ENCODE results near the gene SMG9. TPM values are rescaled to one million over a fixed set of nuclear protein-coding genes. Genes with fewer than 3 reads are reported as not detected.
"Not testable (repeated sequence)": the region's sequence is repeated elsewhere in the genome, so short reads cannot be mapped to it uniquely, and the experiment has no call there.

Gene SMG9
- polyA plus RNA-seq, 1 experiment: 9.2 TPM

GRCh38 chr19:43777163-43777695 is 22.5 kb upstream of the SMG9 start:
- DNase-seq (ENCODE audit: low read depth, low spot score): no peak

DNA sequence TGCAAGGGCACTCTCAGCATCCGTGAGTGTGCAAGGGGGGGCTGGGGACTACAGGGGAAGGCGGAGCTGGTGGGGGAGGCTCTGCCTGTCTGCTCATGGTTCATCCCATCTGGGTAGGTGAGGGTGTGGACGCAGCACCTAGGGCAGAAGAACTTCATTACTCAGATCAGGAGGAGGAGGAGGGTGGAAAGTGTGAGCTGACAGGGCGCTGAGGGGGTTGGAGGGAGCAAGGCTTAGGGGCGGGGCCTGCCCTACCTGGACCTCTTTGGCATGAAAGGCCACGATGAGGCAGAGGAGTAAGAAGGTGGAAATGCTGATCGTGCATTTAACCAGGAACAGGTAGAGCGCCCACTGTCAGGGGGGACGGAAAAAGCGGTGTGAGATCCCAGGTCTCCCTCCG is 21.5 kb upstream of the SMG9 start:
- DNase-seq (ENCODE audit: low read depth, low spot score): no peak
- no peak overlapping the region for H3K4me3 ChIP-seq (ENCODE audit: low read depth, low read length)
- no peaks in the 10 kb centered on the region for H3K9me3 ChIP-seq (ENCODE audit: control insufficient read depth, insufficient read depth, low read length)
- POLR2A ChIA-PET: no interaction called here
- no peak overlapping the region for H3K27ac ChIP-seq (ENCODE audit: low read depth, low read length)
- TF ChIP-seq, protein P1, sequence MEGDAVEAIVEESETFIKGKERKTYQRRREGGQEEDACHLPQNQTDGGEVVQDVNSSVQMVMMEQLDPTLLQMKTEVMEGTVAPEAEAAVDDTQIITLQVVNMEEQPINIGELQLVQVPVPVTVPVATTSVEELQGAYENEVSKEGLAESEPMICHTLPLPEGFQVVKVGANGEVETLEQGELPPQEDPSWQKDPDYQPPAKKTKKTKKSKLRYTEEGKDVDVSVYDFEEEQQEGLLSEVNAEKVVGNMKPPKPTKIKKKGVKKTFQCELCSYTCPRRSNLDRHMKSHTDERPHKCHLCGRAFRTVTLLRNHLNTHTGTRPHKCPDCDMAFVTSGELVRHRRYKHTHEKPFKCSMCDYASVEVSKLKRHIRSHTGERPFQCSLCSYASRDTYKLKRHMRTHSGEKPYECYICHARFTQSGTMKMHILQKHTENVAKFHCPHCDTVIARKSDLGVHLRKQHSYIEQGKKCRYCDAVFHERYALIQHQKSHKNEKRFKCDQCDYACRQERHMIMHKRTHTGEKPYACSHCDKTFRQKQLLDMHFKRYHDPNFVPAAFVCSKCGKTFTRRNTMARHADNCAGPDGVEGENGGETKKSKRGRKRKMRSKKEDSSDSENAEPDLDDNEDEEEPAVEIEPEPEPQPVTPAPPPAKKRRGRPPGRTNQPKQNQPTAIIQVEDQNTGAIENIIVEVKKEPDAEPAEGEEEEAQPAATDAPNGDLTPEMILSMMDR (IDR thresholded peaks at IDR 0.05; ENCODE audit: low read depth, low read length): no peak
- H3K27me3 ChIP-seq (ENCODE audit: control insufficient read depth, insufficient read depth, low read length): peaks cover 13% of the 10 kb centered on the region
- CTCF ChIA-PET: interaction anchor here (0.7 to 1.9 kb wide), 4 partner anchors 10 to 240 kb away, joined by 3 to 7 read pairs (median 5); no protein-coding TSS in a partner anchor

More at GRCh38 chr19:43777163-43777695, 22.5 kb upstream of the SMG9 start:
- Histone ChIP-seq H3K27ac (ENCODE audit: low read depth, low read length) (no peak overlapping the region), H3K4me3 (ENCODE audit: low read depth, low read length) (no peak overlapping the region), H3K27me3 (ENCODE audit: control insufficient read depth, insufficient read depth, low read length) (peaks cover 11% of the 10 kb centered on the region), H3K9me3 (ENCODE audit: control insufficient read depth, insufficient read depth, low read length) (no peaks in the 10 kb centered on the region)
- TF ChIP-seq, protein P1 (IDR thresholded peaks at IDR 0.05; ENCODE audit: low read depth, low read length): no peak
- ChIA-PET CTCF (interaction anchor here (0.7 to 0.8 kb wide), 3 partner anchors 11 to 241 kb away, joined by 3 to 4 read pairs (median 3); partner anchors contain the start of gene PLAUR), POLR2A (no interaction called here)

DNA sequence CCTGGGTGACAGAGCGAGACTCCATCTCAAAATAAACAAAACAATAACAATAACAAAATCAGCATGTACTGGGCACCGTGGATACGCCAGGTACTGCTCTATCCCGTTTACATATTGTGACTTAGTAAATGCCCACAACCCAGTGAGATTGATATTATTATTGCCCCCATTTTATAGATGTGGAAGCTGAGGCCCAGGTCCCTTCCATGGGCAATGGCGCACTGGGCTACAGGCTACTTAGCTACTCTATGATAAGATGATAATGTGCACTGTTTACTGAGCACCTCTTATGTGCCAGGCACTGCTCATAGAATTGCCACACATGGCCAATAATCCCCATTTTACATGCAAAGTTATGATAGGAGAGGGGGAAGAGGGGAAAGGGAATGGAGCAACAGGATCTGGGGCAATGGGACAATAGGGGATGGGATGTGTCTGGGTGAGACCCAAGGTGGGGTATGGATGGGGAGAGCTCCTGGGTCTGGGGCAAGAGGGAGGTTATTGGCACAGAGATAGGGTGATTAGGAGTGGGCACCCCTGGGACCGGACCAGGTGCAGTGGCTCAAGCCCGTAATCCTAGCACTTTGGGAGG is 20.6 kb upstream of the SMG9 start:
- Histone ChIP-seq H3K9me3 (ENCODE audit: control insufficient read depth, insufficient read depth, low read length) (no peaks in the 10 kb centered on the region), H3K27ac (ENCODE audit: low read depth, low read length) (no peak overlapping the region), H3K4me3 (ENCODE audit: low read depth, low read length) (no peak overlapping the region), H3K27me3 (ENCODE audit: control insufficient read depth, insufficient read depth, low read length) (peaks cover 13% of the 10 kb centered on the region)
- no peak for DNase-seq (ENCODE audit: low read depth, low spot score)
- ChIA-PET POLR2A (interaction anchor here (0.7 kb wide), 1 partner anchor 81 kb away, joined by 6 read pairs; no protein-coding TSS in a partner anchor), CTCF (interaction anchor here (0.5 to 1.9 kb wide), 11 partner anchors 9 to 220 kb away, joined by 3 to 8 read pairs (median 4); partner anchors contain the start of gene SMG9)
- TF ChIP-seq, protein P1 (IDR thresholded peaks at IDR 0.05; ENCODE audit: low read depth, low read length): no peak

DNA sequence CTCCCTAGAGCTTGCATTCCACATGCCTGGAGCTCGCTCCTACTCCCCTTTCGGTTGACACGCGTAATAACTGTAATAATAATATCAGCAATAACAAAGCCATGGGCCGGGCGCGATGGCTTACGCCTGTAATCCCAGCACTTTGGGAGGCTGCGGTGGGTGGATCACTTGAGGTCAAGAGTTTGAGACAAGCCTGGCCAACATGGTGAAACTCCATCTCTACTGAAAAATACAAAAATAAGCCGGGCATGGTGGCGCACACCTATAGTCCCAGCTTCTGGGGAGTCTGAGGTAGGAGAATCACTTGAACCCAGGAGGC is 20.1 kb upstream of the SMG9 start:
- not testable (repeated sequence) for H3K9me3 ChIP-seq (ENCODE audit: control insufficient read depth, insufficient read depth, low read length); H3K27ac ChIP-seq (ENCODE audit: low read depth, low read length); H3K4me3 ChIP-seq (ENCODE audit: low read depth, low read length); DNase-seq (ENCODE audit: low read depth, low spot score)
- POLR2A ChIA-PET: interaction anchor here (0.6 kb wide), 1 partner anchor 16 kb away, joined by 3 read pairs; no protein-coding TSS in a partner anchor
- CTCF ChIA-PET: interaction anchor here (0.5 to 1.9 kb wide), 13 partner anchors 8 to 220 kb away, joined by 3 to 8 read pairs (median 4); partner anchors contain the start of gene SMG9
- peaks cover 13% of the 10 kb centered on the region for H3K27me3 ChIP-seq (ENCODE audit: control insufficient read depth, insufficient read depth, low read length)

DNA sequence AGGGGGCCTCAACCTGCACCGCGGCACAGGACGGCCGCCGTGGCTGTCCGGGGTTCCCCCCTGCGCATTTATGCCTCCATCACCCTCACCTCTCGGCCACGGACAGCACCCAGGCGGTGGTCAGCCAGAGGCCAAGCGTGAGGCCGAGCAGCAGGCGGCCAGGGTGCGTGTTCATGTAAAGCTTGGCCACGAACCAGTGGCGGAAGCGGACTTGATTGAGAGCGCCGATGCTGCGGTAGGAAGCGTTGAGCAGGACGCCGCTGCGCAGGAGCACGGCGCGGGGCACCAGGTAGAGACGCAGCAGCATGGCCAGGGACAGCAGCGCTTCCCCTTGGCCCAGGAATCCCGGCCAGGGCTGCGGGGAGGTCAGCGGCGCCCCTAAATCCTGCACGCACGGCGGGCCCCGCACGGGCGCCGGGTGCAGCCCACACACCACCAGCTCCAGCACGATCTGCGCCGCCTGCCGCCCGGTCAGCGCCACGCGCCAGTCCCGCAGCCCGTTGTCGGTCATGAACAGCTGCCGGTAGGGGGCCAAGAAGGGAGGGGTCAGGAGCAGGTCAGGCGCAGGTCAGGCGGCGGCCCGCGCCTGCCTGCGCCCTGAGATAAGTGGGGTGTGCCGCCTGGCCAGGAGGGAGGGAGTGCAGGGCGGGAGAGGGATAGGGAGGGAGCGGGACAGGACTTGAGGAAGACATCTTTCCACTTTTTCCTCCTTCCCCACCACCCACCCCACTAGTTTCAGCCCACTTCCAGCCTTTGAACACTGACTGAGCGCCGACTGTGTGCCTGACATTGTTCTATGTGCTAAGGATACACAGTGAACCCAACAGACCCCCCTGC is 19.6 kb upstream of the SMG9 start:
- peak overlapping the region; percentile 25 for H3K4me3 ChIP-seq (ENCODE audit: low read depth, low read length)

More for the DNA sequence above, 19.6 kb upstream of the SMG9 start:
- ChIA-PET CTCF (interaction anchor here (0.5 to 1.9 kb wide), 13 partner anchors 8 to 175 kb away, joined by 3 to 8 read pairs (median 4); partner anchors contain the start of gene SMG9), POLR2A (interaction anchor here (0.6 kb wide), 1 partner anchor 15 kb away, joined by 3 read pairs; no protein-coding TSS in a partner anchor)
- TF ChIP-seq, protein P1 (IDR thresholded peaks at IDR 0.05; ENCODE audit: low read depth, low read length): peak; percentile 50
- Histone ChIP-seq H3K27me3 (ENCODE audit: control insufficient read depth, insufficient read depth, low read length) (peaks cover 13% of the 10 kb centered on the region), H3K27ac (ENCODE audit: low read depth, low read length) (no peak overlapping the region), H3K9me3 (ENCODE audit: control insufficient read depth, insufficient read depth, low read length) (no peaks in the 10 kb centered on the region)
- DNase-seq (ENCODE audit: low read depth, low spot score): no peak
